Measurements from ENCODE around the gene ERCC3.

ERCC3 gene

GRCh38 chr2:127305990-127306585 is 12.1 kb upstream of the ERCC3 start:
- no peak for DNase-seq
- intact Hi-C loops (cut with DNase I; ENCODE audit: low total_unique reads), result no loop called here
- H3K4me1 ChIP-seq, result no peaks in the 10 kb centered on the region
- H3K4me3 ChIP-seq, result no peak overlapping the region
- no peaks in the 10 kb centered on the region for H3K9me3 ChIP-seq
- no peak overlapping the region for H3K27ac ChIP-seq
- H3K36me3 ChIP-seq, result peaks cover 34 to 56% (median 39%) of the 10 kb centered on the region in 3 donors
- no peak for TF ChIP-seq CTCF (IDR thresholded peaks at IDR 0.05)
- H3K27me3 ChIP-seq, result no peaks in the 10 kb centered on the region

- TF ChIP-seq CTCF (IDR thresholded peaks at IDR 0.05), result no peak
- no peak for DNase-seq
- Histone ChIP-seq H3K36me3 (peaks cover 8 to 24% (median 9%) of the 10 kb centered on the region in 3 donors), H3K27me3 (no peaks in the 10 kb centered on the region), H3K4me1 (no peaks in the 10 kb centered on the region), H3K4me3 (no peak overlapping the region), H3K9me3 (no peaks in the 10 kb centered on the region), H3K27ac (no peak overlapping the region)
- intact Hi-C loops (cut with DNase I; ENCODE audit: low total_unique reads), result no loop called here
Measured at GRCh38 chr2:127302168-127302567, 8.2 kb upstream of the ERCC3 start.

- TF ChIP-seq CTCF (IDR thresholded peaks at IDR 0.05), result no peak
- Histone ChIP-seq H3K36me3 (peaks cover 30 to 44% (median 40%) of the 10 kb centered on the region in 3 donors), H3K9me3 (no peaks in the 10 kb centered on the region), H3K4me1 (peaks cover 0 to 22% (median 13%) of the 10 kb centered on the region in 4 donors), H3K4me3 (peak overlapping the region; percentile 75 to 95), H3K27ac (peak overlapping the region; percentile 75 to 88), H3K27me3 (no peaks in the 10 kb centered on the region)
- DNase-seq, result no peak
- intact Hi-C loops (cut with DNase I; ENCODE audit: low total_unique reads), result no loop called here
Measured at GRCh38 chr2:127293386-127293747, 577 bp downstream of the ERCC3 start.

GRCh38 chr2:127288274-127288673 is 5.7 kb downstream of the ERCC3 start:
- Histone ChIP-seq H3K4me3 (no peak overlapping the region), H3K27me3 (no peaks in the 10 kb centered on the region), H3K27ac (no peak overlapping the region), H3K36me3 (peaks cover 81 to 95% (median 91%) of the 10 kb centered on the region in 3 donors), H3K9me3 (no peaks in the 10 kb centered on the region), H3K4me1 (peaks cover 0 to 13% (median 6%) of the 10 kb centered on the region in 4 donors)
- TF ChIP-seq CTCF (IDR thresholded peaks at IDR 0.05), result no peak
- no peak for DNase-seq
- intact Hi-C loops (cut with DNase I; ENCODE audit: low total_unique reads), result no loop called here

GRCh38 chr2:127283275-127283674 is 10.7 kb downstream of the ERCC3 start:
- intact Hi-C loops (cut with DNase I; ENCODE audit: low total_unique reads), result no loop called here
- Histone ChIP-seq H3K4me1 (no peaks in the 10 kb centered on the region), H3K27ac (no peak overlapping the region), H3K9me3 (no peaks in the 10 kb centered on the region), H3K36me3 (peaks cover 78 to 98% (median 86%) of the 10 kb centered on the region in 3 donors), H3K4me3 (no peak overlapping the region), H3K27me3 (no peaks in the 10 kb centered on the region)
- no peak for DNase-seq
- no peak for TF ChIP-seq CTCF (IDR thresholded peaks at IDR 0.05)

- TF ChIP-seq CTCF (IDR thresholded peaks at IDR 0.05), result no peak
- intact Hi-C loops (cut with DNase I; ENCODE audit: low total_unique reads), result no loop called here
- H3K9me3 ChIP-seq, result no peaks in the 10 kb centered on the region
- H3K27ac ChIP-seq, result no peak overlapping the region
- no peaks in the 10 kb centered on the region for H3K4me1 ChIP-seq
- H3K27me3 ChIP-seq, result no peaks in the 10 kb centered on the region
- peaks cover 72 to 97% (median 82%) of the 10 kb centered on the region in 3 donors for H3K36me3 ChIP-seq
- no peak for DNase-seq
- no peak overlapping the region for H3K4me3 ChIP-seq
Measured at GRCh38 chr2:127280693-127281092, 13.3 kb downstream of the ERCC3 start.
